Activated naive CD4-positive, alpha-beta T cell treated with anti-CD3 and anti-CD28 coated beads, Interleukin-2, amount 10 ng/mL, durations not matched to agents 7 days and 5 days (primary cell): ENCODE measurements around the gene CCDC12.

Experiments used
- CTCF ChIA-PET: fragments of 350-600 bp; sonication (Branson Sonifier 250); formaldehyde crosslinking; loops from one replicate; lab custom pipeline; 2021; ENCODE audit warnings: antibody characterized with exemption; lab: Charles Lee
- DNase-seq: peaks from one replicate; pipeline ENCODE4 v3.0.0-alpha.2; 2020
- H3K27ac Mint-ChIP-seq: one replicate; pipeline ENCODE4 v1.8.0; 2021; ENCODE audit warnings: mild to moderate bottlenecking, moderate library complexity, mixed read lengths
- H3K27me3 Mint-ChIP-seq: one replicate; pipeline ENCODE4 v1.8.0; 2021; ENCODE audit warnings: mild to moderate bottlenecking, mixed read lengths
- H3K36me3 Mint-ChIP-seq: one replicate; pipeline ENCODE4 v1.8.0; 2021; ENCODE audit warnings: mixed read lengths
- H3K4me1 Mint-ChIP-seq: one replicate; pipeline ENCODE4 v1.8.0; 2021; ENCODE audit warnings: mixed read lengths
- H3K4me3 Mint-ChIP-seq: one replicate; pipeline ENCODE4 v1.8.0; 2021; ENCODE audit warnings: mild to moderate bottlenecking, moderate library complexity, mixed read lengths
- H3K9me3 Mint-ChIP-seq: one replicate; pipeline ENCODE4 v1.8.0; 2021; ENCODE audit warnings: mixed read lengths

The CCDC12 gene

GRCh38 chr3:46884929-46885328, 91.6 kb downstream of the CCDC12 start:
- H3K4me3 Mint-ChIP-seq: no peak overlapping the region
- H3K36me3 Mint-ChIP-seq: no peaks in the 10 kb centered on the region
- CTCF ChIA-PET: no interaction called here
- peaks cover 91% of the 10 kb centered on the region for H3K27me3 Mint-ChIP-seq
- no peak overlapping the region for H3K27ac Mint-ChIP-seq
- no peaks in the 10 kb centered on the region for H3K9me3 Mint-ChIP-seq
- peaks cover 8% of the 10 kb centered on the region for H3K4me1 Mint-ChIP-seq
- DNase-seq: no peak

DNA sequence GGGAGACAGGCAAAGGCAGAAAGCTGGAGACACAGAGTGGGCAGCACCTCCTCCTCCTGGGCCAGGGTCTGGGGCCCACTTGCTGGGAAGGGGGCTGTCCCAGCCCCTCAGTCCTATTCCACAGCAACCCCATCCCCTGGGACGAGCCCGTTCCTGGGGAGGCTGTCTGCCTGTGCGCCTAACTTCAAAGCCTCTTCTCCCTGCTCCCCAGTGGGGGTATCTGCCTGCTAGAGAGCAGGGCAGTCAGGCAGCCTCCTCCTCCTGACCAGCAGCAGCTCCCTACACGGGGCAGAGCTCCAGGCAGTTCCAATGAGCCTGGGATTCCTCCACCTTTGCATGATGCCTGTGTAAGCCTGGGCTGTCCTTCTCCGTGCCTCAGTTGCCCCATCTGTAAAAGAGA, 92.1 kb downstream of the CCDC12 start:
- CTCF ChIA-PET: no interaction called here
- Mint-ChIP-seq H3K4me3 (no peak overlapping the region), H3K27me3 (peaks cover 91% of the 10 kb centered on the region), H3K4me1 (peaks cover 8% of the 10 kb centered on the region), H3K36me3 (no peaks in the 10 kb centered on the region), H3K27ac (no peak overlapping the region), H3K9me3 (no peaks in the 10 kb centered on the region)
- no peak for DNase-seq

DNA sequence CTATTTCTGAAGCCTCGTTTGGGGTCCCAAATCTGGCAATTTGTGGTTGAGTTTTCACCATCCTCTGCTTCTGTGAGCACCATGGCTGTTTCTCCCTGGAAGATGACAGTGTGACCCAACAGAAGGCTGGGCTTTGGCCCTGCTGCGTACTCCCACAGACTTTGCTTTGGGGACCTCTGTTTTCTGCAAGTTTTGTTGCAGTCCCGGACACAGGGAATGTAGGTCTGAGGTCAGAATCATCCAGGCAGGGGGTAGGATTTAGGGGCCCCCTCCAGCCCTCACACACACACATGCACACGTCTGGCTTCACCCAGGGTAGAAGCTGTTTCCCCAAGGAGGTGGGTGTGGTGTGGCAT, 92.7 kb downstream of the CCDC12 start:
- DNase-seq: no peak
- Mint-ChIP-seq H3K4me1 (peaks cover 8% of the 10 kb centered on the region), H3K36me3 (no peaks in the 10 kb centered on the region), H3K27ac (no peak overlapping the region), H3K4me3 (no peak overlapping the region), H3K9me3 (no peaks in the 10 kb centered on the region), H3K27me3 (peaks cover 91% of the 10 kb centered on the region)
- CTCF ChIA-PET: interaction anchor here (1.4 kb wide), 1 partner anchor 11 kb away, joined by 4 read pairs; no protein-coding TSS in a partner anchor

DNA sequence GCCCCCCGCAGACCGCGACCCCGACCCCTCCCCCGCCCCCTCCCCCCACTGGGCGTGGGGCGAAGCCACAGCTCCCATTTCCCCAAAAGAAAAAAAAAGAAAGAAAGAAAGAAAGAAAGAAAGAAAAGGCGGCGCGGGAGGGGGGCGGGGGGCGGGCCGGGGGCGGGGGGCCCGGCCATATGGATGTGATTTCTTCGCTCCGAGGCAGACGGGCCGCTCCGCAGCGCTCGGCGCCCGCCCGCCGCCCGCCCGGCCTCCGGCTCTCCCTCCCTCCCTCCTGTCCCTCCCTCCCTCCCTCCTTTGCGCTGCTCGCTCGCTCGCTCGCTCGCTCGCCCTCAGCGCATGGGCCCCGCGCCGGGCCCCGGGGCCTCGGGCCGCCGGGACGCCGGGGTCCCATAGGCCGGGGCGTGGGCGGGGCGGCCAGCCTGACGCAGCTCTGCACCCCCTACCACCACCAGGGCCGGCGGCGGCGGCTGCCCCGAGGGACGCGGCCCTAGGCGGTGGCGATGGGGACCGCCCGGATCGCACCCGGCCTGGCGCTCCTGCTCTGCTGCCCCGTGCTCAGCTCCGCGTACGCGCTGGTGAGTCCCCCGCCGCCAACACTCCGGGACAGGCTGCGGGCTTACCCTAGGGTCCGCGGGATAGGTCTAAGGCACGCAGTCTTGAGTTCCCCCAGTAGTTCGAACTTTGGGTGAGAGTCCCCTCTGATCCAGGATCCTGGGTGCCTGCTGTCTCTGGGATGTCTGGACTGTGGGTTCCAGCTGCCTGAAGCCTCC, 93.3 kb downstream of the CCDC12 start:
- peaks cover 91% of the 10 kb centered on the region for H3K27me3 Mint-ChIP-seq
- peak; percentile 46 for DNase-seq
- no peak overlapping the region for H3K4me3 Mint-ChIP-seq
- no peak overlapping the region for H3K27ac Mint-ChIP-seq
- H3K4me1 Mint-ChIP-seq: peaks cover 8% of the 10 kb centered on the region
- no peaks in the 10 kb centered on the region for H3K36me3 Mint-ChIP-seq
- H3K9me3 Mint-ChIP-seq: no peaks in the 10 kb centered on the region
- CTCF ChIA-PET: interaction anchor here (1.4 kb wide), 1 partner anchor 12 kb away, joined by 4 read pairs; no protein-coding TSS in a partner anchor

DNA sequence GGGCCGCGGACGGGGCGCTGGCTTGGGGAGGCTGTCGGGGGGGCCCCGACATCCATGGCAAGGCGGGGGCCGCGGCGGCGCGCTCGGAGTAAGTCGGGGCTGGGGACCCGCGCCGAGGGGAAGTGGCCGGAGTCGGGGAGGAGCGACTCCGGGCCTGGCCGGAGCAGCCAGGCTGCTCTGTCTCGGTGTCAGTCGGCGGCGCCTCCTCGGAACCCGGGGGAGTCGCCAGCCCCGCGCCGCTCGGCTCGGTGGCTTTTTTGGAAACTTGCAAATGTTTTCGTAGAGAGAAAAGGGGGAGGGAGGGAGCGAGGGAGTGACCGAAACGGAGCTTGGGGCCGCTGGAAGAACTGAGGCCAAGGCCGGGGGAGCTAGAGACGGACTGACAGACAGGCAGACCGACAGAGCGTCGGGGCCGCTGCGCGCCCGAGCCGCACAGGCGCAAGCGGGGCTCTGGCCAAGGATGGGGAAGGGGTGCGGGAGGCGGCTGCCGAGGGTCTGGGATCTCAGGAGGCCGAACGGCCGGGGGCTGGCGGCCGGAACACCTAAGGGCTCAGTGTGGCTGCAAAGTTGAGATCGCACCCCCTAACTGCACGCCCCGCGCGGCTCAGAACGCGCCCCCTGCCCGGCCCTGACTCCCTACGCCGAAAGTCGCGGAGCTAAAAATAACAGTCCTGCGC, 94.0 kb downstream of the CCDC12 start:
- CTCF ChIA-PET: interaction anchor here (1.4 kb wide), 1 partner anchor 13 kb away, joined by 4 read pairs; no protein-coding TSS in a partner anchor

DNA sequence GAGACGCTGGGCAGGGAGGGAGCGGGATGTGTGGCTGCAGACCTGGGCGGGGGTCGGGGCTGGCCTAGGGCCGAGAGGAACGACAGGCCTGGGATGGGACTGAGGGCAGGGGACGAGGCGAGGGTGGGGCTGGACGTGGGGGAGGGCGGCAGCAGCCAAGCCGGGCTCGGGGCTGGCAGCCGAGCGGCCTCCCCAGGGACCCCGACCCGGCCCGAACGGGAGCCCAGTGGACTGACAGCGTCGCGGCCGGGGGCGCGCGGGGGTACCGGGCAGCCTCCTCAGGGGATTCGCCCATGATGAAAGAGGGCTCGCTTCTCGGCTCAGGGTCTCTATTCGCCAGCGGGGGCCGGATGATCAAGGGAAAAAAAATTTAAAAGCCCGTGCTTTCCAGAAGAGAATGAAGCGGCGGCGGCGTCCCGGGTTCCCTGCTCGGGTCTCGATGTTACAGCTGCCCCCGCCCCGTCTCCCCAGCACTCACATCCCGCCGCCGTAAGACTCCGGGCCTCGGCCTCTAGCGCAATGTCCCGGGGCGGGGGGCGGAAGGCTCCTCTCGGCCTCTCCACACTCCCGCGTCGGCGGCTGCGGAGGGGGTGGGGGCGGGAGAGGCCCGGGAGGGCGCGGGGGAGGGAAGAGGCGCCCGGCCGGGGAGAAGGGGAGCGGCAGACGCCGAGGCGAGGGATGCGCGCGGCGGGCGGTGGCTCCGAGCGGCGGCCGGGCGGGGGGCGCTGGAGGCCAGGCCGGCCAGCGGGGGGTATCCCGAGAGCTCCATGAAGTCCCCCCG, 94.8 kb downstream of the CCDC12 start:
- no peaks in the 10 kb centered on the region for H3K9me3 Mint-ChIP-seq
- peak; percentile 42 for DNase-seq
- CTCF ChIA-PET: no interaction called here

More for the DNA sequence above, 94.0 kb downstream of the CCDC12 start:
- peaks cover 8% of the 10 kb centered on the region for H3K4me1 Mint-ChIP-seq
- H3K27me3 Mint-ChIP-seq: peaks cover 97% of the 10 kb centered on the region
- no peaks in the 10 kb centered on the region for H3K9me3 Mint-ChIP-seq
- peak overlapping the region; percentile 18 for H3K4me3 Mint-ChIP-seq
- DNase-seq: no peak
- no peaks in the 10 kb centered on the region for H3K36me3 Mint-ChIP-seq
- H3K27ac Mint-ChIP-seq: no peak overlapping the region

GRCh38 chr3:46880884-46881595, 95.5 kb downstream of the CCDC12 start:
- CTCF ChIA-PET: no interaction called here
- H3K27me3 Mint-ChIP-seq: peaks cover 93% of the 10 kb centered on the region
- H3K4me1 Mint-ChIP-seq: peaks cover 8% of the 10 kb centered on the region
- H3K9me3 Mint-ChIP-seq: no peaks in the 10 kb centered on the region
- H3K4me3 Mint-ChIP-seq: no peak overlapping the region
- no peak overlapping the region for H3K27ac Mint-ChIP-seq
- DNase-seq: no peak
- no peaks in the 10 kb centered on the region for H3K36me3 Mint-ChIP-seq

More for the DNA sequence above, 94.8 kb downstream of the CCDC12 start:
- no peaks in the 10 kb centered on the region for H3K36me3 Mint-ChIP-seq
- H3K27ac Mint-ChIP-seq: no peak overlapping the region
- H3K4me1 Mint-ChIP-seq: peaks cover 8% of the 10 kb centered on the region
- H3K27me3 Mint-ChIP-seq: peaks cover 98% of the 10 kb centered on the region
- peak overlapping the region; percentile 37 for H3K4me3 Mint-ChIP-seq

GRCh38 chr3:46878781-46879436, 97.6 kb downstream of the CCDC12 start:
- DNase-seq: no peak
- Mint-ChIP-seq H3K27ac (no peak overlapping the region), H3K36me3 (no peaks in the 10 kb centered on the region), H3K4me1 (peaks cover 13% of the 10 kb centered on the region), H3K4me3 (no peak overlapping the region), H3K9me3 (no peaks in the 10 kb centered on the region), H3K27me3 (peaks cover 93% of the 10 kb centered on the region)
- CTCF ChIA-PET: interaction anchor here (2.3 kb wide), 1 partner anchor 12 kb away, joined by 7 read pairs; no protein-coding TSS in a partner anchor

DNA sequence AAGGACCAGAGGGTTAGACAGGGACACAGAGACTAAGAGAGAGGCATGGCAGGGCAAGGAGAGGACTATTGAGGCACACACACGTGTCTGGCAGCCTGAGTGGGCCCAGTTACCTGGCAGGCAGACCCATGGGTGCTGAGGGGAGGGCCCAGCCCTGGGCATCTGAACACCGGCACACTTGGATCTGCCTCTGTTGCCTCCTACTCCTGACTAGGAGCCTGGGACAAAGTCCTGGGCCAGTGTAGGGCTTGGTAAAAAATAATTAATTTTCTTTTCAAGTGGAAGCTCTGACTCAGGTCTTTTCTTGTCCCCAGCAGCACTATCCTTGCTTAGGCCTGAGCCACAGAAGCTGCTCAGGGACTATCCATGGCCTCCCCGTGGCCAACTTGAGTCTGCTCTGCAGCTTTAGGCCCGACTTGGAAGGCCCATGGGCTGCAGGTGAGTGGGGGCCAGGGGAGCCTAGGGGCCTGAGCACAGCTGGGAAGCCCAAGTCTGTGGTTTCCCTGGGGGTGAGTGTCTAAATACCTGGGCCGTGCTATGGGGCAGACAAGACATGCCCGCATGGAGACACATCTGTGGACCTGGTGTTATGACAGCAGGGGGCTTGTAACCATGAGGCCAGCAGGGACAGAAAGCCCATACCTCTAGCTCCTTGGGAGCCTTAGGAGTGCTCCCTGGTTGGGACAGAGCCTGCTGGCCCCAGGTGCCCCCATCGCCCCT, 99.0 kb downstream of the CCDC12 start, which contains the start of gene PTH1R:
Gene PTH1R, plus strand, starts transcription at position 316 of the 720 bp plus-strand sequence. CDS start 5,839 bp downstream, outside the sequence.
- H3K27ac Mint-ChIP-seq: no peak within 1 kb of the TSS
- H3K36me3 Mint-ChIP-seq: no peaks in the 10 kb centered on the region
- no peaks in the 10 kb centered on the region for H3K9me3 Mint-ChIP-seq
- peaks cover 95% of the 10 kb centered on the region for H3K27me3 Mint-ChIP-seq
- no peak within 1 kb of the TSS for H3K4me3 Mint-ChIP-seq
- peaks cover 12% of the 10 kb centered on the region for H3K4me1 Mint-ChIP-seq
- CTCF ChIA-PET: interaction anchor here (1.4 to 2.3 kb wide), 2 partner anchors 11 to 18 kb away, joined by 3 to 7 read pairs; no protein-coding TSS in a partner anchor
- DNase-seq: no peak

- CTCF ChIA-PET: interaction anchor here (0.5 to 1.4 kb wide), 3 partner anchors 11 to 290 kb away, joined by 3 to 4 read pairs (median 3); no protein-coding TSS in a partner anchor
- no peak overlapping the region for H3K27ac Mint-ChIP-seq
- H3K9me3 Mint-ChIP-seq: no peaks in the 10 kb centered on the region
- H3K36me3 Mint-ChIP-seq: no peaks in the 10 kb centered on the region
- peaks cover 92% of the 10 kb centered on the region for H3K27me3 Mint-ChIP-seq
- no peak overlapping the region for H3K4me3 Mint-ChIP-seq
- DNase-seq: no peak
- peaks cover 10% of the 10 kb centered on the region for H3K4me1 Mint-ChIP-seq
Observed at GRCh38 chr3:46876313-46877300, 99.9 kb downstream of the CCDC12 start.

DNA sequence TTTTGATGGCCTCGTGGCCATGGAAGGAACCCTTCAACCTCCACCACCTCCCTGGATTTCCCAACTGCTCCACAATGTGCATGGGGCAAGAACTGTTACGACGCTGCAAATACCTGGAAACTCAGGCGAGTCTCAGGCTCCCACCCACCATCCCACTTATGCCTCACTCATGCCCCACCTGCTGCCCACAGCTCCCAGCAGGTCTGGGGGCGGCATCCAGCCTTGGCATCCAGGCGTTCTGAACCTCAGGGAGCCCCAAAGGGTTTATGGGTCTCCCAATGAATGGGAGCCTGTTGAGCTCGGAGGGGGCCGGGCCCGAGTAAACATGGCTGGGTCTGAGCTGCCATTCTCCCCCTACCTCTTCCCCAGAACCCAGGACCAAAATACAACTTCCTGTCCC, 101.0 kb downstream of the CCDC12 start:
- CTCF ChIA-PET: interaction anchor here (0.5 to 1.4 kb wide), 2 partner anchors 10 to 289 kb away, joined by 3 to 4 read pairs; no protein-coding TSS in a partner anchor
- no peak overlapping the region for H3K27ac Mint-ChIP-seq

DNA sequence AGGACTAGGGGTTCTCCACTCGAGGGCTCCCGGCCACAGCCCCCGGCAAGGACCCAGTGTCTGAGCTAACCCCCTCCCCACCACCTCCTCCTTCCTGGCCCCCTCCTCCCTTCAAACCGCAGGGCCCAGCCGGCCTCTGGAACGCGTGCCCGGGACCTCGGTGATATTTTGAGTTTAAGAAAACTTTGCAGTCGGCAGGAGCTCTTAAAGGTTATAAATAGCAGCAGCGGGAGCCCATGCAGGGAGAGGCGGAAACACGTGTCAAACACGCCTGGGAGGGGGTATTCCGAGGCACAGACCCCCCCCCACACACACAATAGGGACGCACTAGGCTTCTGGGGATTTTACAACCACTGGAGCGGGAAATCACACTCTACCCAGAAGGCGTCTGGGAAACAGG, 102.1 kb downstream of the CCDC12 start:
- Mint-ChIP-seq H3K9me3 (no peaks in the 10 kb centered on the region), H3K27me3 (peaks cover 83% of the 10 kb centered on the region), H3K36me3 (no peaks in the 10 kb centered on the region), H3K4me1 (peaks cover 6% of the 10 kb centered on the region), H3K4me3 (no peak overlapping the region), H3K27ac (no peak overlapping the region)
- DNase-seq: no peak
- CTCF ChIA-PET: no interaction called here

More for the DNA sequence above, 101.0 kb downstream of the CCDC12 start:
- H3K36me3 Mint-ChIP-seq: no peaks in the 10 kb centered on the region
- peaks cover 86% of the 10 kb centered on the region for H3K27me3 Mint-ChIP-seq
- no peak overlapping the region for H3K4me3 Mint-ChIP-seq
- H3K9me3 Mint-ChIP-seq: no peaks in the 10 kb centered on the region
- H3K4me1 Mint-ChIP-seq: peaks cover 7% of the 10 kb centered on the region
- DNase-seq: no peak
